ENCODE results near the gene CTNNA1.

CTNNA1 gene

DNA sequence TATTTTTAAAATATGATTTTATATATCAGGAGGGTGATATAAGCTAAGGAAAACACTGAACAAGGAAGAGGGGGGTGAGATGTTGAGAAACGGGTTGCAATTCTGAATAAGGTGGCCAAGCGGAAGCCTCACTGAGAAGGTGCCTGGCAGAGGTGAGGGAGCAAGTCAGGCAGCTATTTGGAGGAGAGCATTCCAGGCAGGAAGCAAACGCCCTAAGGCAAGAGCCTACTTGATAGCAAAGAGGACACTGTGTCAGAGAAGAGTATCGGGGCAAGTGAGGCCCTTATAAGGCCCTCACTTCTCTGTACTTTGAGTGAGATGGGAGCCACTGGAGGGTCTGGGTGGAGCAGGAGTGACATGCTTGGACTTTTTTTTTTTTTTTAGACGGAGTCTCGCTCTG is 8.0 kb upstream of the CTNNA1 start:
- H3K4me3 ChIP-seq (ENCODE audit: low read depth, low read length): no peak overlapping the region
- no peaks in the 10 kb centered on the region for H3K4me1 ChIP-seq (ENCODE audit: control insufficient read depth, insufficient read depth, low read length)
- TF ChIP-seq SCRT2 (tag by site-specific recombination; IDR thresholded peaks at IDR 0.05) (no peak), IKZF3 (tag by site-specific recombination; IDR thresholded peaks at IDR 0.05) (no peak), KLF10 (tag by site-specific recombination; IDR thresholded peaks at IDR 0.05) (no peak), ZNF335 (tag by site-specific recombination; conservative IDR thresholded peaks at IDR 0.05) (0 out of 2 replicates have a peak, but pooled peaks have one; percentile 32)
- H3K27ac ChIP-seq (ENCODE audit: extremely low read depth, low read depth, low read length): no peak overlapping the region
- CTCF ChIA-PET: interaction anchor here (0.7 kb wide), 1 partner anchor 104 kb away, joined by 3 read pairs; no protein-coding TSS in a partner anchor
- no peaks in the 10 kb centered on the region for H3K36me3 ChIP-seq (ENCODE audit: control insufficient read depth in 2 of 2, insufficient read depth in 1 of 2, low read length in 2 of 2)
- POLR2A ChIA-PET: no interaction called here
- no peaks in the 10 kb centered on the region for H3K9me3 ChIP-seq (ENCODE audit: control insufficient read depth, insufficient read depth, low read depth, low read length)

DNA sequence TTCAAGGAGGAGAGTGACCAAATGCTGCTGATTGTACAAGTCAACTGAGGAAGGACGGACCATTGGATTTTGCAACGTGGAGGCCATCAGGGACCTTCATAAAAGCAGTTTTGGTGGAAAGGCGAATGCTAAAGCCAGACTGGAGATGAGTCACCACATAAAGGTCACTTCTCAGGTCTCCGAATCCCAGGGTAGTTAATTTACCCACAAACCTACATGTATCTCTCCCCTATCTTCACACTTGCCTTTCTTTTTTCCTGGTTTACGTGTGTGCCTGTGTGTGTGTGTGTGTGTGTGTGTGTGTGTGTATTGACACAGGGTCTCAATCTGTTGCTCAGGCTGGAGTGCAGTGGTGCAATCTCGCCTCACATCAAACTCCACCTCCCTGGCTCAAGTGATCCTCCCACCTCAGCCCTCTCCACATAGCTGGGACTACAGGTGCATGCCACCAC is 4.6 kb upstream of the CTNNA1 start:
- Histone ChIP-seq H3K4me1 (ENCODE audit: control insufficient read depth, insufficient read depth, low read length) (peaks cover 3% of the 10 kb centered on the region; the same call in 1 of the 2 replicates), H3K9me3 (ENCODE audit: control insufficient read depth, insufficient read depth, low read depth, low read length) (no peaks in the 10 kb centered on the region), H3K4me3 (ENCODE audit: low read depth, low read length) (no peak overlapping the region), H3K27ac (ENCODE audit: extremely low read depth, low read depth, low read length) (no peak overlapping the region), H3K36me3 (ENCODE audit: control insufficient read depth in 2 of 2, insufficient read depth in 1 of 2, low read length in 2 of 2) (no peaks in the 10 kb centered on the region)
- CTCF ChIA-PET: interaction anchor here (0.6 to 0.7 kb wide), 2 partner anchors 33 to 1479 kb away, joined by 4 to 7 read pairs; no protein-coding TSS in a partner anchor
- POLR2A ChIA-PET: interaction anchor here (0.6 kb wide), 1 partner anchor 613 kb away, joined by 4 read pairs; no protein-coding TSS in a partner anchor
- TF ChIP-seq ZNF404 (tag by site-specific recombination; IDR thresholded peaks at IDR 0.05) (no peak), ZNF169 (tag by site-specific recombination; IDR thresholded peaks at IDR 0.05) (no peak), KLF10 (tag by site-specific recombination; IDR thresholded peaks at IDR 0.05) (no peak), ZNF76 (tag by site-specific recombination; IDR thresholded peaks at IDR 0.05; ENCODE audit: borderline replicate concordance, low read depth) (no peak), MYNN (tag by site-specific recombination; IDR thresholded peaks at IDR 0.05; ENCODE audit: borderline replicate concordance) (no peak), GFI1B (tag by site-specific recombination; IDR thresholded peaks at IDR 0.05) (no peak), ZNF266 (tag by site-specific recombination; IDR thresholded peaks at IDR 0.05; ENCODE audit: low read depth) (no peak), ZNF132 (tag by site-specific recombination; IDR thresholded peaks at IDR 0.05; ENCODE audit: borderline replicate concordance) (no peak), ZNF514 (tag by site-specific recombination; IDR thresholded peaks at IDR 0.05) (no peak), SP7 (tag by site-specific recombination; IDR thresholded peaks at IDR 0.05) (peak; percentile 42; the same call in 1 of the 2 replicates), RBAK (tag by site-specific recombination; IDR thresholded peaks at IDR 0.05) (no peak), SCRT1 (tag by site-specific recombination; IDR thresholded peaks at IDR 0.05; ENCODE audit: borderline replicate concordance) (peak; percentile 51; the same call in 1 of the 2 replicates), ZNF530 (tag by site-specific recombination; IDR thresholded peaks at IDR 0.05; ENCODE audit: low read depth) (no peak), ZNF223 (tag by site-specific recombination; IDR thresholded peaks at IDR 0.05) (no peak), ZNF335 (tag by site-specific recombination; conservative IDR thresholded peaks at IDR 0.05) (peak; percentile 87), ZNF843 (tag by site-specific recombination; IDR thresholded peaks at IDR 0.05) (no peak), GLIS2 (tag by site-specific recombination; IDR thresholded peaks at IDR 0.05) (no peak), YY1 (tag by site-specific recombination; IDR thresholded peaks at IDR 0.05) (no peak)
- TF ChIP-seq, protein P1, sequence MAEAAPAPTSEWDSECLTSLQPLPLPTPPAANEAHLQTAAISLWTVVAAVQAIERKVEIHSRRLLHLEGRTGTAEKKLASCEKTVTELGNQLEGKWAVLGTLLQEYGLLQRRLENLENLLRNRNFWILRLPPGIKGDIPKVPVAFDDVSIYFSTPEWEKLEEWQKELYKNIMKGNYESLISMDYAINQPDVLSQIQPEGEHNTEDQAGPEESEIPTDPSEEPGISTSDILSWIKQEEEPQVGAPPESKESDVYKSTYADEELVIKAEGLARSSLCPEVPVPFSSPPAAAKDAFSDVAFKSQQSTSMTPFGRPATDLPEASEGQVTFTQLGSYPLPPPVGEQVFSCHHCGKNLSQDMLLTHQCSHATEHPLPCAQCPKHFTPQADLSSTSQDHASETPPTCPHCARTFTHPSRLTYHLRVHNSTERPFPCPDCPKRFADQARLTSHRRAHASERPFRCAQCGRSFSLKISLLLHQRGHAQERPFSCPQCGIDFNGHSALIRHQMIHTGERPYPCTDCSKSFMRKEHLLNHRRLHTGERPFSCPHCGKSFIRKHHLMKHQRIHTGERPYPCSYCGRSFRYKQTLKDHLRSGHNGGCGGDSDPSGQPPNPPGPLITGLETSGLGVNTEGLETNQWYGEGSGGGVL (tag by site-specific recombination; IDR thresholded peaks at IDR 0.05): no peak
- TF ChIP-seq, protein P2, sequence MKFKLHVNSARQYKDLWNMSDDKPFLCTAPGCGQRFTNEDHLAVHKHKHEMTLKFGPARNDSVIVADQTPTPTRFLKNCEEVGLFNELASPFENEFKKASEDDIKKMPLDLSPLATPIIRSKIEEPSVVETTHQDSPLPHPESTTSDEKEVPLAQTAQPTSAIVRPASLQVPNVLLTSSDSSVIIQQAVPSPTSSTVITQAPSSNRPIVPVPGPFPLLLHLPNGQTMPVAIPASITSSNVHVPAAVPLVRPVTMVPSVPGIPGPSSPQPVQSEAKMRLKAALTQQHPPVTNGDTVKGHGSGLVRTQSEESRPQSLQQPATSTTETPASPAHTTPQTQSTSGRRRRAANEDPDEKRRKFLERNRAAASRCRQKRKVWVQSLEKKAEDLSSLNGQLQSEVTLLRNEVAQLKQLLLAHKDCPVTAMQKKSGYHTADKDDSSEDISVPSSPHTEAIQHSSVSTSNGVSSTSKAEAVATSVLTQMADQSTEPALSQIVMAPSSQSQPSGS (tag by site-specific recombination; IDR thresholded peaks at IDR 0.05; ENCODE audit: low read depth): no peak
- TF ChIP-seq, protein P3, sequence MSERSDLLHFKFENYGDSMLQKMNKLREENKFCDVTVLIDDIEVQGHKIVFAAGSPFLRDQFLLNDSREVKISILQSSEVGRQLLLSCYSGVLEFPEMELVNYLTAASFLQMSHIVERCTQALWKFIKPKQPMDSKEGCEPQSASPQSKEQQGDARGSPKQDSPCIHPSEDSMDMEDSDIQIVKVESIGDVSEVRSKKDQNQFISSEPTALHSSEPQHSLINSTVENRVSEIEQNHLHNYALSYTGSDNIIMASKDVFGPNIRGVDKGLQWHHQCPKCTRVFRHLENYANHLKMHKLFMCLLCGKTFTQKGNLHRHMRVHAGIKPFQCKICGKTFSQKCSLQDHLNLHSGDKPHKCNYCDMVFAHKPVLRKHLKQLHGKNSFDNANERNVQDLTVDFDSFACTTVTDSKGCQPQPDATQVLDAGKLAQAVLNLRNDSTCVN (tag by site-specific recombination; optimal IDR thresholded peaks at IDR 0.05): no peak
- TF ChIP-seq, protein P4, sequence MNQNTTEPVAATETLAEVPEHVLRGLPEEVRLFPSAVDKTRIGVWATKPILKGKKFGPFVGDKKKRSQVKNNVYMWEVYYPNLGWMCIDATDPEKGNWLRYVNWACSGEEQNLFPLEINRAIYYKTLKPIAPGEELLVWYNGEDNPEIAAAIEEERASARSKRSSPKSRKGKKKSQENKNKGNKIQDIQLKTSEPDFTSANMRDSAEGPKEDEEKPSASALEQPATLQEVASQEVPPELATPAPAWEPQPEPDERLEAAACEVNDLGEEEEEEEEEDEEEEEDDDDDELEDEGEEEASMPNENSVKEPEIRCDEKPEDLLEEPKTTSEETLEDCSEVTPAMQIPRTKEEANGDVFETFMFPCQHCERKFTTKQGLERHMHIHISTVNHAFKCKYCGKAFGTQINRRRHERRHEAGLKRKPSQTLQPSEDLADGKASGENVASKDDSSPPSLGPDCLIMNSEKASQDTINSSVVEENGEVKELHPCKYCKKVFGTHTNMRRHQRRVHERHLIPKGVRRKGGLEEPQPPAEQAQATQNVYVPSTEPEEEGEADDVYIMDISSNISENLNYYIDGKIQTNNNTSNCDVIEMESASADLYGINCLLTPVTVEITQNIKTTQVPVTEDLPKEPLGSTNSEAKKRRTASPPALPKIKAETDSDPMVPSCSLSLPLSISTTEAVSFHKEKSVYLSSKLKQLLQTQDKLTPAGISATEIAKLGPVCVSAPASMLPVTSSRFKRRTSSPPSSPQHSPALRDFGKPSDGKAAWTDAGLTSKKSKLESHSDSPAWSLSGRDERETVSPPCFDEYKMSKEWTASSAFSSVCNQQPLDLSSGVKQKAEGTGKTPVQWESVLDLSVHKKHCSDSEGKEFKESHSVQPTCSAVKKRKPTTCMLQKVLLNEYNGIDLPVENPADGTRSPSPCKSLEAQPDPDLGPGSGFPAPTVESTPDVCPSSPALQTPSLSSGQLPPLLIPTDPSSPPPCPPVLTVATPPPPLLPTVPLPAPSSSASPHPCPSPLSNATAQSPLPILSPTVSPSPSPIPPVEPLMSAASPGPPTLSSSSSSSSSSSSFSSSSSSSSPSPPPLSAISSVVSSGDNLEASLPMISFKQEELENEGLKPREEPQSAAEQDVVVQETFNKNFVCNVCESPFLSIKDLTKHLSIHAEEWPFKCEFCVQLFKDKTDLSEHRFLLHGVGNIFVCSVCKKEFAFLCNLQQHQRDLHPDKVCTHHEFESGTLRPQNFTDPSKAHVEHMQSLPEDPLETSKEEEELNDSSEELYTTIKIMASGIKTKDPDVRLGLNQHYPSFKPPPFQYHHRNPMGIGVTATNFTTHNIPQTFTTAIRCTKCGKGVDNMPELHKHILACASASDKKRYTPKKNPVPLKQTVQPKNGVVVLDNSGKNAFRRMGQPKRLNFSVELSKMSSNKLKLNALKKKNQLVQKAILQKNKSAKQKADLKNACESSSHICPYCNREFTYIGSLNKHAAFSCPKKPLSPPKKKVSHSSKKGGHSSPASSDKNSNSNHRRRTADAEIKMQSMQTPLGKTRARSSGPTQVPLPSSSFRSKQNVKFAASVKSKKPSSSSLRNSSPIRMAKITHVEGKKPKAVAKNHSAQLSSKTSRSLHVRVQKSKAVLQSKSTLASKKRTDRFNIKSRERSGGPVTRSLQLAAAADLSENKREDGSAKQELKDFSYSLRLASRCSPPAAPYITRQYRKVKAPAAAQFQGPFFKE (tag by site-specific recombination; IDR thresholded peaks at IDR 0.05; ENCODE audit: borderline replicate concordance): no peak

All from HEK293 (cell line).